RCC 7860 (cell line): ENCODE data around the gene C17orf50.

Source experiments
- DNase-seq: peaks from one replicate; pipeline ENCODE4 v3.0.0-alpha.2; 2015; ENCODE audit warnings: low spot score
- FAIRE-seq: peaks from 2 replicates; lab custom pipeline; 2012; peaks lifted over from hg19 to GRCh38; lab: Jason Lieb, UNC

Gene C17orf50

DNA sequence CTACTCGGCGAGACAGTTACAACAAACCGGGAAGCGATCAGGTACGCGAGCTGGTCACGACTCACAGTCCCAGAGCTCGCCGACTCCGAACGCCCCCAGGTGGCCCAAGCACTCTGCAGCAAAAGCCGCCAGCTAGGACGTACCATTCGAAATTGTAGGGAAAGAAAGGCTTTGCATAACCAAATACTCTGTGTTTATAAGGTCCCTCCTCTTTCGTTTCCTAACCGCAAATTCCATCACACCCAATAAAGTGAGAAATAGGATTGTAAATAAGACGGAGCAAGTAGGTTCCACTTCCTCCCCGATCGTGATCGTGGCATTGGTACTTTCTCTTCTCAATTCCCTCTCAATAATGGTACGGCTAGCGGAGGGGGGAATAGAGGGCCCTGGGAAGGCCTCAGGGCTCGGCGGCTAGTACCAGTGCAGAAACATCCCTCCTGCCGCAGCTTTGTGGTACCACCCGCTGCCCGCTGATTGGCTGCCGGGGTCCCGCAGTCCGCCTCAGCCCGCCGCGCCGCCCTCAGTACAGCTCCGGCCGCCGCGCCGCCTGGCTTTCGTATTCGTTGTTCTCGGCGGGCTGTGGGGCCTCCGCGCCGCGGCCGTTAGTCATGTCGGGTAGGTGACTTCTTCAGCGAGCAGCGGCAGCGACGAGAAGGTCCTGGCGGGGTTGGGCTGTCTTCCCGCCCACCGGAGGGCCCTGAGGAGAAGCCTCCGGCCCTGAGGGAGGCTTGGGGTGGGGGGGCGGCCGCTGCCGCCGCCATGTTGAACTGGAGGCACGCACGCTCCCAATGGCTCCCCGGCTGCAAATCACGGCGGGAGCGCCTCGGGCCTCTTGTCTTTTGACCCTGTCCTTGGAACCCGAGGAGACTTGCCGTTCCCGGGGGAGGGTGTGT lies 48.5 kb downstream of the C17orf50 start, which contains the start of gene TAF15:
TSS of gene TAF15 (plus strand) at position 523 of the 893 bp plus-strand sequence. CDS start at position 609, 86 bp downstream.
- FAIRE-seq (no peak), DNase-seq (peak; percentile 96)

- FAIRE-seq (no peak), DNase-seq (peak; percentile 14)
Observed at GRCh38 chr17:35809855-35810461, 49.3 kb downstream of the C17orf50 start.

DNA sequence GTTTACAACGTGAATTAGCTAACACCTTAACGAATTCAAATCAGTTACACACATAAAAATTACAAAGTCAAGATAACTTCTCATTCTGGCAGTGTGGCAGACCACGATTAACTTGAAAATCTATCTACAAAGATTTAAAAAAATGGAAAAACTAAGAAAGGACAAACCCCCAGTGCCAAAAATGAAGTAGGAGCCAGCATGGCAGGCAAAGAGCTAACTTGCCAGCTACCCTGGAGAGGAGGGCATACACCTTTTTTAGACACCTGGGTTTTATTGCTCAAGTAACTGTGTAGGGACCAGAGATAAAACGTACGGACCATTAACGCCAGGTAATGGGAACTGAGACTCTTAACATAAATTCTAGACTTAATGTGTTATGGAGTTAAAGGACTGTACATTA lies 51.1 kb downstream of the C17orf50 start:
- DNase-seq: no peak

DNA sequence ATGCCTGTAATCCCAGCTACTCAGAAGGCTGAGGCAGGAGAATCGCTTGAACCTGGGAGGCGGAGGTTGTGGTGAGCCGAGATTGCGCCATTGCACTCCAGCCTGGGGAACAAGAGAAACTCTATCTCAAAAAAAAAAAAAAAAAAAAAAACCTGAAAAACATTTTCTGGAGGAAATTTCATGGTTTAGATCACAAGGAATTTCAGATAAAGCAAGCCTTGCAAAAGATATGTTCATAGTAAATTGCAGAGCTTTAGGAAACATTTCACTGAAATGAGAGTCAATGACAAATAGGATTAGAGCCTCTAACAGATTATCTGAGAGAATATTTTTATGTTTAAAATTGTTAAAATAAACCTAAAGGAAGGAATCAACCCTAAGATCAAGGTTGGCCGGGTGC lies 51.8 kb downstream of the C17orf50 start:
- DNase-seq: no peak
- FAIRE-seq: no peak

More for the DNA sequence above, 51.1 kb downstream of the C17orf50 start:
- no peak for FAIRE-seq
